HepG2 (cell line): ENCODE data around the gene ADGRV1. TPM values are rescaled to one million over a fixed set of nuclear protein-coding genes. Genes with fewer than 3 reads are reported as not detected.

ENCODE experiments used
- ATAC-seq: fragments of 200-7000 bp; cut with Tn5 transposase; 3 replicates; pipeline ENCODE4 v1.9.1; 2020; ENCODE audit warnings: mild to moderate bottlenecking, moderate library complexity
- BruUV-seq: library from RNA; stranded (reverse); fragments of 400-500 nt; replicated peaks from 2 replicates; lab custom pipeline; 2021; lab: Mats Ljungman, UMichigan
- CTCF ChIA-PET: fragments of 300-600 bp; formaldehyde crosslinking; extraction: SDS; loops from one replicate; lab custom pipeline; 2021; ENCODE audit warnings: low total read pairs, inconsistent platforms, low intra/inter-chr PET ratio; lab: Yijun Ruan, JAX
- POLR2A ChIA-PET: fragments of 350-600 bp; sonication (Branson Sonifier 250); formaldehyde crosslinking; loops from one replicate; lab custom pipeline; 2020; ENCODE audit warnings: antibody characterized with exemption, inconsistent platforms; lab: Yijun Ruan, JAX
- DNase-seq: peaks from one replicate; pipeline ENCODE4 v3.0.0-alpha.2; 2015; ENCODE audit warnings: low spot score
- FAIRE-seq: peaks from 3 replicates; lab custom pipeline; 2011; peaks lifted over from hg19 to GRCh38; lab: Jason Lieb, UNC
- H2AFZ ChIP-seq: one replicate; pipeline ENCODE4 v1.6.1; 2011; ENCODE audit warnings: low read length, inconsistent platforms
- H3K27ac ChIP-seq: fragments of 300-600 bp; 3 replicates; pipeline ENCODE4 v1.8.0; 2011; ENCODE audit warnings: mixed run types, mild to moderate bottlenecking, mixed read lengths, low read length, inconsistent platforms; ENCODE audit not compliant: insufficient read depth; ENCODE audit errors: extremely low read length
- H3K27me3 ChIP-seq, 2 experiments: fragments of 200-600 bp in 1 of 2; 2 replicates in 1 of 2; 3 replicates in 1 of 2; pipeline versions ENCODE4 v1.6.0 to v1.8.0; 2011; ENCODE audit warnings: low read length in 2 of 2, mild to moderate bottlenecking in 2 of 2, moderate library complexity in 2 of 2, inconsistent platforms in 1 of 2; ENCODE audit not compliant: insufficient read depth in 2 of 2, control insufficient read depth in 1 of 2
- H3K36me3 ChIP-seq, 2 experiments: fragments of 200-600 bp in 1 of 2; replicated peaks in 1 of 2; 2 replicates in 1 of 2; 3 replicates in 1 of 2; pipeline versions ENCODE4 v1.5.1 to v1.8.0; 2011; ENCODE audit warnings: low read length in 2 of 2, inconsistent platforms in 1 of 2; ENCODE audit not compliant: insufficient read depth in 2 of 2, control insufficient read depth in 1 of 2
- H3K4me1 ChIP-seq: 2 replicates; pipeline ENCODE4 v1.5.1; 2012; ENCODE audit warnings: low read length, inconsistent platforms; ENCODE audit not compliant: insufficient read depth
- H3K4me2 ChIP-seq: 2 replicates; pipeline ENCODE4 v1.6.0; 2011; ENCODE audit warnings: low read depth, low read length, inconsistent platforms
- H3K4me3 ChIP-seq, 3 experiments: fragments of 200-600 bp in 1 of 3; sonication (generic), shearing (Covaris generic) in 1 of 3; replicated peaks in 1 of 3; 2 replicates each; pipeline ENCODE4 v1.5.1; 2011 to 2016; ENCODE audit warnings: low read length in 3 of 3, inconsistent platforms in 2 of 3, low read depth in 2 of 3, mild to moderate bottlenecking in 2 of 3, control low read depth in 1 of 3, mixed read lengths in 1 of 3; ENCODE audit not compliant: insufficient read depth in 1 of 3
- H3K79me2 ChIP-seq: one replicate; pipeline ENCODE4 v1.6.1; 2011; ENCODE audit warnings: low read length, inconsistent platforms; ENCODE audit not compliant: insufficient read depth
- H3K9ac ChIP-seq: 2 replicates; pipeline ENCODE4 v1.6.0; 2011; ENCODE audit warnings: mild to moderate bottlenecking, low read depth, low read length, inconsistent platforms; ENCODE audit not compliant: insufficient read depth
- H3K9me3 ChIP-seq: 2 replicates; pipeline ENCODE4 v1.5.1; 2012; ENCODE audit warnings: mild to moderate bottlenecking, low read length
- H4K20me1 ChIP-seq: 2 replicates; pipeline ENCODE4 v1.6.0; 2011; ENCODE audit warnings: inconsistent platforms, mild to moderate bottlenecking, low read length, moderate library complexity; ENCODE audit not compliant: insufficient read depth
- ATF1 ChIP-seq: IDR thresholded peaks from 2 replicates; pipeline ENCODE4 v1.6.1; 2016; ENCODE audit warnings: mild to moderate bottlenecking, control low read depth
- CEBPG ChIP-seq: IDR thresholded peaks from 2 replicates; pipeline ENCODE4 v1.6.1; 2016
- FOXA3 ChIP-seq: IDR thresholded peaks from 2 replicates; pipeline ENCODE4 v1.6.1; 2016; ENCODE audit warnings: missing genetic modification reagents, missing compliant biosample characterization
- KDM6A ChIP-seq: IDR thresholded peaks from 2 replicates; pipeline ENCODE4 v1.6.1; 2016; ENCODE audit warnings: low read depth
- MAF1 ChIP-seq: sonication (generic); formaldehyde crosslinking; IDR thresholded peaks from 2 replicates; pipeline ENCODE4 v1.5.0; 2020; ENCODE audit warnings: missing genetic modification reagents, borderline replicate concordance
- NFIC ChIP-seq: IDR thresholded peaks from 2 replicates; pipeline ENCODE4 v1.6.1; 2012; ENCODE audit warnings: mild to moderate bottlenecking, low read length, inconsistent platforms
- RBM22 ChIP-seq: fragments of 200-400 bp; formaldehyde crosslinking; optimal IDR thresholded peaks from 2 replicates; pipeline ENCODE3; 2017; ENCODE audit warnings: mild to moderate bottlenecking, low read length, moderate library complexity
- SAP130 ChIP-seq: IDR thresholded peaks from 2 replicates; pipeline ENCODE4 v1.6.1; 2016; ENCODE audit warnings: low read depth
- SOX6 ChIP-seq, 2 experiments: fragments of 450-650 bp in 1 of 2; sonication (generic) in 1 of 2; formaldehyde crosslinking in 1 of 2; IDR thresholded peaks; 2 replicates each; pipeline versions ENCODE4 v1.4.0 to v1.6.1; 2017 to 2020; ENCODE audit warnings: antibody characterized with exemption in 1 of 2, mild to moderate bottlenecking in 1 of 2, missing genetic modification reagents in 1 of 2
- TBX3 ChIP-seq: fragments of 450-650 bp; IDR thresholded peaks from 2 replicates; pipeline ENCODE4 v1.6.1; 2017; ENCODE audit warnings: antibody characterized with exemption, mild to moderate bottlenecking, inconsistent platforms, borderline replicate concordance
- ZNF124 ChIP-seq: sonication (generic); formaldehyde crosslinking; IDR thresholded peaks from 2 replicates; pipeline ENCODE4 v1.4.0; 2020; ENCODE audit warnings: missing genetic modification reagents
- WGBS: methylation state at CpG from one replicate; pipeline ENCODE4 v1.1.6; 2017; ENCODE audit warnings: low lambda C conversion rate; 5-methylcytosine and 5-hydroxymethylcytosine counted together
- in situ Hi-C: cut with HindIII; loops from 2 replicates; pipeline ENCODE4 v1.10.0; 2017; ENCODE audit warnings: low pct_unique_long_range_greater_than_20kb; ENCODE audit not compliant: extremely low pct_ligation_motif_present
- intact Hi-C: fragments of 100-400 bp; cut with micrococcal nuclease; formaldehyde crosslinking; loops from one replicate; pipeline ENCODE4 v1.10.0; 2022; ENCODE audit not compliant: unreplicated experiment
- polyA plus RNA-seq, 8 experiments: library from polyadenylated mRNA; depleted of rRNA in 3 of 8; stranded (reverse) in 7 of 8; unstranded in 1 of 8; fragments of >200 nt; fragmentation: Illumina TruSeq in 4 of 8; extraction: Trizol in 4 of 8; gene quantifications; 2 replicates each; pipeline versions ENCODE4 v1.2.1 to v1.2.3, GENCODE V29; 2011 to 2016; ENCODE audit warnings: low read depth in 4 of 8, missing spikeins in 1 of 8, mixed read lengths in 1 of 8; ENCODE audit not compliant: insufficient read depth in 1 of 8
- total RNA-seq, 5 experiments: library from RNA; depleted of rRNA; stranded (reverse); fragments of >200 nt; fragmentation: Illumina TruSeq; extraction: Trizol; gene quantifications; 2 replicates each; pipeline ENCODE4 v1.2.3, GENCODE V29; 2016; ENCODE audit warnings: low read depth in 1 of 5
- TF ChIP-seq, protein P1 (sequence below), 2 experiments: fragments of 450-650 bp in 1 of 2; sonication (generic) in 1 of 2; formaldehyde crosslinking; IDR thresholded peaks; 2 replicates each; pipeline versions ENCODE4 v1.5.0 to v1.8.0; 2020 to 2022; ENCODE audit warnings: mild to moderate bottlenecking in 1 of 2, missing genetic modification reagents in 1 of 2
- TF ChIP-seq, protein P2 (sequence below): sonication (generic); formaldehyde crosslinking; IDR thresholded peaks from 2 replicates; pipeline ENCODE4 v1.5.0; 2020; ENCODE audit warnings: mild to moderate bottlenecking, missing genetic modification reagents, borderline replicate concordance

ADGRV1 gene
- total and polyA plus RNA-seq, 2 of the 13 experiments (the other 11 are each of a cell fraction or from before 2014, with no cell fraction given) = 1.7 to 3.9 TPM

DNA sequence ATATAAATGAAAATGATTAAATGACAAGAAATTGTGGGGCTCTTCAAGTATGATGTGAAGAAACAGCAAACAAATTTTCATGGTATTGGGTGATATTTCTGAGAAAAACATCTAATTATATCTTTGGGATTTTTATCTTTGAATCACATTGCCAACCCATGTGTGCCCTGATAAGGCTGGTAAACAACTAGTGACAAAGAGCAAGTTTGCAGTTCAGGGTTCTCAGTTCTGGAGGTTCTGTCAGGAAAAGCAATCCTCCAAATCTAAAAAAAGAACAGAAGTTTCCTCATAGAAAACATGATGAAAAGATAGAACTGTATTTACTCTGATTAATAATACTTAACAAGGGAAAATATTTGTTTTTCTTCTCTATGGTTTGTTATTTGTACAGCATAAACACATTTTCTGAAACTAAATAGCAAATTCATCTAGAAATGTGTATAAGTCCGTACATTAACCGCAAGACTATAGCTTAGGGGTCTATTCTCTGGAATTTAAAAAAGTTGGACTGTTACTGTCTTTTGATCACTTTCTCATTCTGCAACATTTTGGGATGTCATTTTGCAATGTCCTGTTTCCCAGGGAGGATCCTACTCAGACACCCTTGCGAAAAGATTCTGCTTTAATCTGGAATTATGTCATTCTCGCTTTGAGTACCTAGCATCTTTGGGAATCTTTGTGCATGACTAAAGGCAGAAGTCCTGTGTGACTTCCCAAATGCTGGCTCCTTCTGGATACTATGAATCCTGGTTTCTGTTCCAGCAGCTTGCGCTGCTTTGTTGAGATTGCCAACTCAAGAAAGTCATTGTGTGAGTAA lies 308.5 kb downstream of the ADGRV1 start:
- H3K4me1 ChIP-seq = peaks cover 23% of the 10 kb centered on the region
- no peaks in the 10 kb centered on the region for H4K20me1 ChIP-seq
- H3K27ac ChIP-seq = peak overlapping the region; percentile 24
- POLR2A ChIA-PET = interaction anchor here (0.6 kb wide), 1 partner anchor 516 kb away, joined by 3 read pairs; the partner anchor contains the start of gene ARRDC3
- H3K9ac ChIP-seq = no peak overlapping the region
- CTCF ChIA-PET = interaction anchor here (1.9 to 3.4 kb wide), 4 partner anchors 65 to 552 kb away, joined by 9 to 64 read pairs (median 11); partner anchors contain the start of gene ARRDC3
- H3K27me3 ChIP-seq = no peaks in the 10 kb centered on the region
- no peaks in the 10 kb centered on the region for H3K79me2 ChIP-seq
- H3K4me2 ChIP-seq = peak overlapping the region; percentile 51
- in situ Hi-C loops (loop anchor here (5.0 to 25.0 kb wide), 4 partner anchors 228 to 548 kb away; partner anchors contain the start of gene ARRDC3), intact Hi-C loops (loop anchor here (1.0 to 2.0 kb wide), 6 partner anchors 32 to 552 kb away; no protein-coding TSS in a partner anchor)
- H2AFZ ChIP-seq = no peak overlapping the region
- no peaks in the 10 kb centered on the region for H3K36me3 ChIP-seq
- ATAC-seq (peak; percentile 90), DNase-seq (peak; percentile 71), FAIRE-seq (peak; percentile 72)
- H3K9me3 ChIP-seq = no peaks in the 10 kb centered on the region
- WGBS = 27% methylated on average over 5 of the region's 5 CpGs
- BruUV-seq = no TSS peak
- peak overlapping the region in 2 of 3 experiments; percentile 0 to 1; a peak in 2 of 6 replicates for H3K4me3 ChIP-seq
- TF ChIP-seq NFIC = peak; percentile 91; the same call in 1 of the 2 replicates
- TF ChIP-seq ATF1 (CRISPR knock-in tag) = peak; percentile 33; the same call in 1 of the 2 replicates
- TF ChIP-seq MAF1 (CRISPR knock-in tag) = no peak
- TF ChIP-seq CEBPG (CRISPR knock-in tag) = peak; percentile 36; the same call in 1 of the 2 replicates
- no peak for TF ChIP-seq SOX6 (IDR thresholded peaks at IDR 0.05)
- peak; percentile 83 for TF ChIP-seq SOX6 (CRISPR knock-in tag; IDR thresholded peaks at IDR 0.05)
- TF ChIP-seq, protein P1, sequence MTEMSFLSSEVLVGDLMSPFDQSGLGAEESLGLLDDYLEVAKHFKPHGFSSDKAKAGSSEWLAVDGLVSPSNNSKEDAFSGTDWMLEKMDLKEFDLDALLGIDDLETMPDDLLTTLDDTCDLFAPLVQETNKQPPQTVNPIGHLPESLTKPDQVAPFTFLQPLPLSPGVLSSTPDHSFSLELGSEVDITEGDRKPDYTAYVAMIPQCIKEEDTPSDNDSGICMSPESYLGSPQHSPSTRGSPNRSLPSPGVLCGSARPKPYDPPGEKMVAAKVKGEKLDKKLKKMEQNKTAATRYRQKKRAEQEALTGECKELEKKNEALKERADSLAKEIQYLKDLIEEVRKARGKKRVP (CRISPR knock-in tag; IDR thresholded peaks at IDR 0.05) = peak in 1 of 2 experiments; percentile 32; a peak in 1 of 4 replicates
- TF ChIP-seq KDM6A (CRISPR knock-in tag) = 0 out of 2 replicates have a peak, but pooled peaks have one; percentile 35
- TF ChIP-seq FOXA3 (CRISPR knock-in tag) = peak; percentile 90
- no peak for TF ChIP-seq RBM22
- TF ChIP-seq TBX3 = 0 out of 2 replicates have a peak, but pooled peaks have one; percentile 12
- TF ChIP-seq SAP130 = peak; percentile 31; the same call in 1 of the 2 replicates
- TF ChIP-seq, protein P2, sequence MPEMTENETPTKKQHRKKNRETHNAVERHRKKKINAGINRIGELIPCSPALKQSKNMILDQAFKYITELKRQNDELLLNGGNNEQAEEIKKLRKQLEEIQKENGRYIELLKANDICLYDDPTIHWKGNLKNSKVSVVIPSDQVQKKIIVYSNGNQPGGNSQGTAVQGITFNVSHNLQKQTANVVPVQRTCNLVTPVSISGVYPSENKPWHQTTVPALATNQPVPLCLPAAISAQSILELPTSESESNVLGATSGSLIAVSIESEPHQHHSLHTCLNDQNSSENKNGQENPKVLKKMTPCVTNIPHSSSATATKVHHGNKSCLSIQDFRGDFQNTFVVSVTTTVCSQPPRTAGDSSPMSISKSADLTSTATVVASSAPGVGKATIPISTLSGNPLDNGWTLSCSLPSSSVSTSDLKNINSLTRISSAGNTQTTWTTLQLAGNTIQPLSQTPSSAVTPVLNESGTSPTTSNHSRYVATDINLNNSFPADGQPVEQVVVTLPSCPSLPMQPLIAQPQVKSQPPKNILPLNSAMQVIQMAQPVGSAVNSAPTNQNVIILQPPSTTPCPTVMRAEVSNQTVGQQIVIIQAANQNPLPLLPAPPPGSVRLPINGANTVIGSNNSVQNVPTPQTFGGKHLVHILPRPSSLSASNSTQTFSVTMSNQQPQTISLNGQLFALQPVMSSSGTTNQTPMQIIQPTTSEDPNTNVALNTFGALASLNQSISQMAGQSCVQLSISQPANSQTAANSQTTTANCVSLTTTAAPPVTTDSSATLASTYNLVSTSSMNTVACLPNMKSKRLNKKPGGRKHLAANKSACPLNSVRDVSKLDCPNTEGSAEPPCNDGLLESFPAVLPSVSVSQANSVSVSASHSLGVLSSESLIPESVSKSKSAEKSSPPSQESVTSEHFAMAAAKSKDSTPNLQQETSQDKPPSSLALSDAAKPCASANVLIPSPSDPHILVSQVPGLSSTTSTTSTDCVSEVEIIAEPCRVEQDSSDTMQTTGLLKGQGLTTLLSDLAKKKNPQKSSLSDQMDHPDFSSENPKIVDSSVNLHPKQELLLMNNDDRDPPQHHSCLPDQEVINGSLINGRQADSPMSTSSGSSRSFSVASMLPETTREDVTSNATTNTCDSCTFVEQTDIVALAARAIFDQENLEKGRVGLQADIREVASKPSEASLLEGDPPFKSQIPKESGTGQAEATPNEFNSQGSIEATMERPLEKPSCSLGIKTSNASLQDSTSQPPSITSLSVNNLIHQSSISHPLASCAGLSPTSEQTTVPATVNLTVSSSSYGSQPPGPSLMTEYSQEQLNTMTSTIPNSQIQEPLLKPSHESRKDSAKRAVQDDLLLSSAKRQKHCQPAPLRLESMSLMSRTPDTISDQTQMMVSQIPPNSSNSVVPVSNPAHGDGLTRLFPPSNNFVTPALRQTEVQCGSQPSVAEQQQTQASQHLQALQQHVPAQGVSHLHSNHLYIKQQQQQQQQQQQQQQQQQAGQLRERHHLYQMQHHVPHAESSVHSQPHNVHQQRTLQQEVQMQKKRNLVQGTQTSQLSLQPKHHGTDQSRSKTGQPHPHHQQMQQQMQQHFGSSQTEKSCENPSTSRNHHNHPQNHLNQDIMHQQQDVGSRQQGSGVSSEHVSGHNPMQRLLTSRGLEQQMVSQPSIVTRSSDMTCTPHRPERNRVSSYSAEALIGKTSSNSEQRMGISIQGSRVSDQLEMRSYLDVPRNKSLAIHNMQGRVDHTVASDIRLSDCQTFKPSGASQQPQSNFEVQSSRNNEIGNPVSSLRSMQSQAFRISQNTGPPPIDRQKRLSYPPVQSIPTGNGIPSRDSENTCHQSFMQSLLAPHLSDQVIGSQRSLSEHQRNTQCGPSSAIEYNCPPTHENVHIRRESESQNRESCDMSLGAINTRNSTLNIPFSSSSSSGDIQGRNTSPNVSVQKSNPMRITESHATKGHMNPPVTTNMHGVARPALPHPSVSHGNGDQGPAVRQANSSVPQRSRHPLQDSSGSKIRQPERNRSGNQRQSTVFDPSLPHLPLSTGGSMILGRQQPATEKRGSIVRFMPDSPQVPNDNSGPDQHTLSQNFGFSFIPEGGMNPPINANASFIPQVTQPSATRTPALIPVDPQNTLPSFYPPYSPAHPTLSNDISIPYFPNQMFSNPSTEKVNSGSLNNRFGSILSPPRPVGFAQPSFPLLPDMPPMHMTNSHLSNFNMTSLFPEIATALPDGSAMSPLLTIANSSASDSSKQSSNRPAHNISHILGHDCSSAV = no peak
- no peak for TF ChIP-seq ZNF124 (CRISPR knock-in tag)
